Hematopoietic multipotent progenitor cell (in vitro differentiated cells): ENCODE measurements around the gene ABCD1. TPM values are rescaled to one million over a fixed set of nuclear protein-coding genes. Genes with fewer than 3 reads are reported as not detected.
"Not testable (repeated sequence)": the region's sequence is repeated elsewhere in the genome, so short reads cannot be mapped to it uniquely, and the experiment has no call there.

ENCODE experiments used
- DNase-seq, 3 donors: peaks; one replicate each; pipeline ENCODE4 v3.0.0-alpha.2; 2011 to 2015; ENCODE audit warnings: low read depth in 2 of 3, low spot score in 2 of 3
- total RNA-seq: library from RNA; depleted of rRNA; stranded (reverse); fragments of >200 nt; gene quantifications from one replicate; pipeline ENCODE4 v1.2.3, GENCODE V29; 2012

Gene ABCD1
- total RNA-seq, 1 donor, result 17.2 TPM

DNA sequence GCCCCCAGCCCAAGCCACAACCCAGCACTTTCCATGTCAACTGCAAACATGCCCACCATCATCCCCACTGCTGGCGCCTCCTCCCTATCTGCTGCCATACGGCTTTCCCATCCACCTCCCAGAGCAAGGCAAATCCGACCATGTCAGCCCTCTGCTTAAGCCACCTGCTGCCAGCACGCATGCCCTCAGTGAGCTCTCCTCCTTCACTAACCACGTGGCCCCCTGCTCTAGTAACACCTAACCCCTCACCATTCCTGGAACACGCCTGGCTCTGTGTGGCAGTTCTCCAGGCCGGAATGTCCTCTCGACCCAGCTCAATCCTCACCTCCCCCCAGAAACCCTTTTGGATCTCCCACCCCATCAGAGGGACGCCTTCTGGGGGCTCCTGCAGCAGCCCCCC lies 17.9 kb upstream of the ABCD1 start:
- no peak for DNase-seq

DNA sequence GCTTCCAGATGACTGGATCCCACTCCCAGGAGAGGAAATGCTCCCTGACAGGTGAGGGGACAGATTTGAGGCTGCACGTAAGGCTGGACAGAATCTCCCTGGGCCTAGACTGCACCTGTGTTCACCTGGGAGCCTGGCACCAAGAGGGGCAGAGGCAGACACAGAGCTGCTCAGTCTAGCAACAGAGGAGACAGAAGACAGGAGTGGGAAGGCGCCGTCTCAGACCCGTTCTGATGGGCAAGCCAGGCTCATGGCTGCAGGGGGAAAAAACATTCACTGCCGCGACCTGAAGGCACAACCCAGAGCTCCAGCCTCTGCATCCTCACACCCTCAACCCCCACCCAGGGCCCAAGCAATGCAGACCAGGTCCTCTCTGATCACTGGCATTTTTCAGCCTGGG lies 17.2 kb upstream of the ABCD1 start:
- no peak for DNase-seq

DNA sequence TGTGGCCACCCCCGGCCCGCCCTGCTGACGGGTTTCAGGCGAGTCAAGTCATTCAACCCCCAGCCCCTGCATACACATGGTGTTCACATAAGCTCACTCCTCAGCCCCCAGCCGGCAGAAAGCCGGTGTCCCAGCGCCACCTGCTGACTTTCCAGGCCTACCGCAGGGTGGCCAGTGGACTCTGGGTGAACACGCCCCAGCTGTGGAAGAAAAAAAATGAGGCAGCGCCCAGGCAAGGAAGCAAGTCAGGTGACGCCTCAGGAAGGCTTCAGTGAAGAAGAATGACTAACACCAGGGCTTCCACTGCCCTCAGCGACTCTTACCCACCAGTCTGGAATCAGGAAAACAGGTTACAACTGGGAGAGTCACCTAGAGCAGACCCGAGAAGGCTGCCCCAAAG lies 16.2 kb upstream of the ABCD1 start:
- peak in 2 of 3 donors; percentile 66 to 76 for DNase-seq

GRCh38 chrX:153709726-153710674 lies 14.7 kb upstream of the ABCD1 start:
- DNase-seq, result no peak

DNA sequence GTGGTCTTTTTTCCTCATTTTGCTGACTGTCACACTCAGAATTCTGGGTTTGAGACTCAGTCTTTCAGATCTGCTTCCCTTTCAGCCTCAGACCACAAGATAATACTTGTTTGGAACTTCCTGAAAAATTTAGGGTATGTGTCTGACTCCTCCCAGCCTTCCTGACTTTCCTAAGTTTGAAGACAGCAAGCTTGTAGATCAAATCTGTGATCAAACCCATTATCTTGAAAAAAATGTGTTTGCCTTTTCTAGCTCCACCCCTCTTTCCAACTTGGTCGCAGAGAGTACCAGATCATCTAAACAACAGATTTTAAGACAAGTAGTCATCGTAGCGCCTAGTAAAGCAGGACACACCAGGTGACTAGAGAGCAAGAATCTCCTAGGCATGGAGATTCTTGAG lies 10.4 kb upstream of the ABCD1 start:
- DNase-seq, result no peak

GRCh38 chrX:153717445-153717844 lies 7.2 kb upstream of the ABCD1 start:
- no peak for DNase-seq

GRCh38 chrX:153719238-153719637 lies 5.4 kb upstream of the ABCD1 start:
- no peak for DNase-seq

DNA sequence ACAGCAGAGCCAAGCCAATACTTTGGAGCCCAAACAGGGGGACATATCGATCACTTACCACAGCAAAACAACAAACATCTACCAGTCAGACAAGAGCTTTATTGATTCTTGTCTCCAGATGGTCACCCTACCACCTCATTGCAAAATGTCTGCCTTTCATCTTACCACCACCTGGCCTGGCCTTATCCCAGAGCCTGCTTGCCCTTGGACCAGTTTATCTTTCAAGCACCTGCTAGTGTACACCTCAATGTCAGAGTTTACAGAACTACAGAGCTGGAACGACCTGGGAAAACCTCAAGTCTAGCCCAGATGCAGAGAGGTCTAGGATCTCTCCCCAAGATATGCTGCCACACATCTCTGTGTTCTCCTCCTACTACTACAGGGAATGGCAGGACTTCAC lies 5.0 kb upstream of the ABCD1 start:
- no peak for DNase-seq

- no peak for DNase-seq
These were observed 1.8 kb upstream of the ABCD1 start for GRCh38 chrX:153722704-153723350.

DNA sequence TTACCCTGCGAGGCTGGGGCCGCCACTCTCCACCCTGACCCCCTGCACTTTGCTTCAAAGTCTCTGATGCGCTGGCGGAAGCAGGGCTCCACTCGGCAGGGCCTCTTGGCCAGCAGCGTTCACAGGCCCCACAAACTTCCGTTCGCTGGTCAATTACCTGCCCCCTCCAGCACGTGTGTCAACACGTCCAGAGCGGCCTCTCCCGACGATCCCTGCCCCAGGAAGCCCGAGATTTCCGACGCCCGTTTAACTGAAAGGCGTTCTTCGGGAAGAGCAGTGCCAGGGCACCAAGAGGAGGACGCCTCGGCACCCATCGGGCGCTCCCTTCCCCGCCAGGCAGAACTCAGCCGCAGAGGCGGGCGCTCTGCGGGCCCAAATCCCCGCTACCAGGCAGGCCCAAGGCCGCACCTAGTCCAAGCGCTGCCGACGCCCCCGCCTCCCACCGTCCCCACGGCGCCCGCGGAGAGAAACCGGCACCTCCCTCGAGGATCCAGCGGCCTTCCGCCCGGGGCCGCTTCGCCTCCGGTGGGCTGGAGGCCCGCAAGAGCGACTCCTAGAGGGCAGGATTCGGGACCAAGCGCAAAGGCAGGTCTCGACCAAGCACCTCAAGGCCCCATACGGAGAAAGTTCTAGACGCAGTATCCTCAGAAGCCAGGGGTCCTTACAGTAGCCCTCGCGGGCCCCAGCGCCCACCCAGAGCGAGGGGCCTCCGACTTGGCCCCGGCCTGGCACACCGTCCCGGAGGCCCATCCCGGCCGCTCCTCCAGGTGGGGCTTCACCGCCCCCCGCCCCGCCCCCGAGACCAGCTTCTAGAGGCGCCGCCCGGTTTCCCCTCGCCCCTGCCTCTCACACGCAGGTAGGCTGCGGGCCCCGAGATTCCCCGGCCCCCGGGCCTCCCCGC lies 1.1 kb upstream of the ABCD1 start:
- DNase-seq, result peak; percentile 25 to 52 (median 49)

DNA sequence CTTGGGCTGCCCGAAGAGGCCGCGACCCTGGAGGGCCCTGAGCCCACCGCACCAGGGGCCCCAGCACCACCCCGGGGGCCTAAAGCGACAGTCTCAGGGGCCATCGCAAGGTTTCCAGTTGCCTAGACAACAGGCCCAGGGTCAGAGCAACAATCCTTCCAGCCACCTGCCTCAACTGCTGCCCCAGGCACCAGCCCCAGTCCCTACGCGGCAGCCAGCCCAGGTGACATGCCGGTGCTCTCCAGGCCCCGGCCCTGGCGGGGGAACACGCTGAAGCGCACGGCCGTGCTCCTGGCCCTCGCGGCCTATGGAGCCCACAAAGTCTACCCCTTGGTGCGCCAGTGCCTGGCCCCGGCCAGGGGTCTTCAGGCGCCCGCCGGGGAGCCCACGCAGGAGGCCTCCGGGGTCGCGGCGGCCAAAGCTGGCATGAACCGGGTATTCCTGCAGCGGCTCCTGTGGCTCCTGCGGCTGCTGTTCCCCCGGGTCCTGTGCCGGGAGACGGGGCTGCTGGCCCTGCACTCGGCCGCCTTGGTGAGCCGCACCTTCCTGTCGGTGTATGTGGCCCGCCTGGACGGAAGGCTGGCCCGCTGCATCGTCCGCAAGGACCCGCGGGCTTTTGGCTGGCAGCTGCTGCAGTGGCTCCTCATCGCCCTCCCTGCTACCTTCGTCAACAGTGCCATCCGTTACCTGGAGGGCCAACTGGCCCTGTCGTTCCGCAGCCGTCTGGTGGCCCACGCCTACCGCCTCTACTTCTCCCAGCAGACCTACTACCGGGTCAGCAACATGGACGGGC lies 579 bp downstream of the ABCD1 start:
- no peak for DNase-seq

DNA sequence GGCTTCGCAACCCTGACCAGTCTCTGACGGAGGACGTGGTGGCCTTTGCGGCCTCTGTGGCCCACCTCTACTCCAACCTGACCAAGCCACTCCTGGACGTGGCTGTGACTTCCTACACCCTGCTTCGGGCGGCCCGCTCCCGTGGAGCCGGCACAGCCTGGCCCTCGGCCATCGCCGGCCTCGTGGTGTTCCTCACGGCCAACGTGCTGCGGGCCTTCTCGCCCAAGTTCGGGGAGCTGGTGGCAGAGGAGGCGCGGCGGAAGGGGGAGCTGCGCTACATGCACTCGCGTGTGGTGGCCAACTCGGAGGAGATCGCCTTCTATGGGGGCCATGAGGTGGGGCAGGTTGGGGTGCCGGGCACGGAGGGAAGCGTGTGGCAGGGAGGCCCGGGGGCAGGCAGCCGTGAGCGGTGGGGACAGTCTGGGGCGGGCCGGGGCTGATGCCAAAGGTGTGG lies 1.2 kb downstream of the ABCD1 start:
- DNase-seq, result no peak

- peak in 2 of 3 donors; percentile 41 to 53 for DNase-seq
These were observed 1.8 kb downstream of the ABCD1 start for GRCh38 chrX:153726286-153727122.

- DNase-seq, result no peak
These were observed 2.7 kb downstream of the ABCD1 start for GRCh38 chrX:153727123-153727931.

DNA sequence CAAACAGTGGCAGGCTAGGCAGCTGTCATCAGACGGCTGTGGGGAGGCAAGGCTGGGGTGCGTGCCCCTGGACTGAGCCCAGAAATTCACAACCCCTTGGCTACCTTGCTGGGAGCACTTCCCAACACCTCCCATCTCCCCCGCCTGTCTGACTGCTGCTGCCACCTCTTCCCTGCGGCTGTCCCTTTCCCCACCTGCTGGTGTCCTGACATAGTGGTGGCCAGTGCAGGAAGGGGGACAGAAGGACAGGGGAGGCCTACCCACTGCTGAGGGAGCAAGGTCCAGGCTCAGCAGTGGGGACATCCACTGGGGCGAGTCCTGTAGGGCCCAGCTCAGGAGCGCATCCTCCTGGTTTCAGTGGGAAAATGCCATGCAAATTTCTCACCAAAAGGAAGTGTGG lies 3.4 kb downstream of the ABCD1 start:
- no peak for DNase-seq

GRCh38 chrX:153728951-153729631 lies 4.4 kb downstream of the ABCD1 start:
- DNase-seq, result no peak

GRCh38 chrX:153730115-153730514 lies 5.5 kb downstream of the ABCD1 start:
- DNase-seq, result not testable (repeated sequence)
